Cortex of kidney (tissue), 1 donor: Measurements from ENCODE around the gene CST5.
"Not testable (repeated sequence)": the region's sequence is repeated elsewhere in the genome, so short reads cannot be mapped to it uniquely, and the experiment has no call there.

Experiments
- DNase-seq: peaks from one replicate; lab custom pipeline; 2025; lab: John Stamatoyannopoulos, UW

Gene CST5

GRCh38 chr20:23879328-23879798, at the start of gene CST5:
Gene CST5 (minus strand): TSS chr20:23879748. CDS start chr20:23879676, 72 bp downstream.
- DNase-seq: no peak

GRCh38 chr20:23928788-23929187, 49.2 kb upstream of the CST5 start:
- DNase-seq: no peak

- no peak for DNase-seq
Observed at GRCh38 chr20:23928353-23928752, 48.8 kb upstream of the CST5 start.

GRCh38 chr20:23926944-23927872, 47.7 kb upstream of the CST5 start:
- DNase-seq: no peak

GRCh38 chr20:23926526-23926880, 47.0 kb upstream of the CST5 start:
- no peak for DNase-seq

GRCh38 chr20:23925789-23926525, 46.4 kb upstream of the CST5 start:
- DNase-seq: no peak

GRCh38 chr20:23924751-23925150, 45.2 kb upstream of the CST5 start:
- DNase-seq: no peak

- DNase-seq: no peak
Observed at GRCh38 chr20:23923891-23924435, 44.4 kb upstream of the CST5 start.

- DNase-seq: no peak
Observed at GRCh38 chr20:23923311-23923710, 43.8 kb upstream of the CST5 start.

GRCh38 chr20:23920408-23921325, 41.1 kb upstream of the CST5 start:
- DNase-seq: no peak

- DNase-seq: no peak
Observed at GRCh38 chr20:23918896-23919295, 39.3 kb upstream of the CST5 start.

- no peak for DNase-seq
Observed at GRCh38 chr20:23918101-23918862, 38.7 kb upstream of the CST5 start.

GRCh38 chr20:23917024-23917725, 37.6 kb upstream of the CST5 start:
- no peak for DNase-seq

GRCh38 chr20:23915844-23916243, 36.3 kb upstream of the CST5 start:
- no peak for DNase-seq

- not testable (repeated sequence) for DNase-seq
Observed at GRCh38 chr20:23914469-23914868, 34.9 kb upstream of the CST5 start.

- no peak for DNase-seq
Observed at GRCh38 chr20:23910210-23910609, 30.7 kb upstream of the CST5 start.

GRCh38 chr20:23909390-23909789, 29.8 kb upstream of the CST5 start:
- no peak for DNase-seq

GRCh38 chr20:23907579-23907978, 28.0 kb upstream of the CST5 start:
- DNase-seq: no peak

- not testable (repeated sequence) for DNase-seq
Observed at GRCh38 chr20:23902396-23902795, 22.8 kb upstream of the CST5 start.

- DNase-seq: not testable (repeated sequence)
Observed at GRCh38 chr20:23890867-23891266, 11.3 kb upstream of the CST5 start.
